Measurements from ENCODE around the gene ATAD3B.
"Not testable (repeated sequence)": the region's sequence is repeated elsewhere in the genome, so short reads cannot be mapped to it uniquely, and the experiment has no call there.

The ATAD3B gene

GRCh38 chr1:1533176-1533893 is 61.8 kb downstream of the ATAD3B start:
- not testable (repeated sequence) for DNase-seq (ENCODE audit: low read depth in 2 of 2)

GRCh38 chr1:1533894-1534291 is 62.3 kb downstream of the ATAD3B start:
- DNase-seq (ENCODE audit: low read depth in 2 of 2), result not testable (repeated sequence)

- DNase-seq (ENCODE audit: low read depth in 2 of 2), result no peak
Measured at GRCh38 chr1:1534401-1535154, 63.0 kb downstream of the ATAD3B start.

GRCh38 chr1:1535201-1536018 is 63.8 kb downstream of the ATAD3B start:
- DNase-seq (ENCODE audit: low read depth in 2 of 2), result no peak

GRCh38 chr1:1536019-1536937 is 64.7 kb downstream of the ATAD3B start:
- DNase-seq (ENCODE audit: low read depth in 2 of 2), result no peak

- no peak for DNase-seq (ENCODE audit: low read depth in 2 of 2)
Measured at GRCh38 chr1:1536938-1537546, 65.5 kb downstream of the ATAD3B start.

- DNase-seq (ENCODE audit: low read depth in 2 of 2), result no peak
Measured at GRCh38 chr1:1537626-1538250, 66.2 kb downstream of the ATAD3B start.

GRCh38 chr1:1538334-1538733 is 66.8 kb downstream of the ATAD3B start:
- DNase-seq (ENCODE audit: low read depth in 2 of 2), result no peak

- no peak for DNase-seq (ENCODE audit: low read depth in 2 of 2)
Measured at GRCh38 chr1:1538989-1539309, 67.4 kb downstream of the ATAD3B start.

GRCh38 chr1:1539310-1540089 is 67.9 kb downstream of the ATAD3B start:
- DNase-seq (ENCODE audit: low read depth in 2 of 2), result no peak

GRCh38 chr1:1540090-1540817 is 68.7 kb downstream of the ATAD3B start, which contains the start of gene TMEM240:
TSS of gene TMEM240 (minus strand) at chr1:1540624. CDS start at chr1:1540346, 278 bp downstream.
- peak; percentile 8 to 10 for DNase-seq (ENCODE audit: low read depth in 2 of 2)

- DNase-seq (ENCODE audit: low read depth in 2 of 2), result no peak
Measured at GRCh38 chr1:1540818-1541628, 69.5 kb downstream of the ATAD3B start.

- no peak for DNase-seq (ENCODE audit: low read depth in 2 of 2)
Measured at GRCh38 chr1:1541956-1542765, 70.6 kb downstream of the ATAD3B start.

GRCh38 chr1:1542766-1543705 is 71.5 kb downstream of the ATAD3B start:
- no peak for DNase-seq (ENCODE audit: low read depth in 2 of 2)

GRCh38 chr1:1543706-1544099 is 72.1 kb downstream of the ATAD3B start:
- no peak for DNase-seq (ENCODE audit: low read depth in 2 of 2)

GRCh38 chr1:1544544-1544943 is 73.0 kb downstream of the ATAD3B start:
- DNase-seq (ENCODE audit: low read depth in 2 of 2), result no peak
